K562 (cell line): ENCODE results near the gene AEN. TPM values are rescaled to one million over a fixed set of nuclear protein-coding genes. Genes with fewer than 3 reads are reported as not detected.

Experiments
- ARID1B ChIP-seq: fragments of 450-650 bp; IDR thresholded peaks from 2 replicates; pipeline ENCODE4 v1.6.1; 2016; ENCODE audit warnings: antibody characterized with exemption, mild to moderate bottlenecking, inconsistent platforms
- ARNT ChIP-seq, 2 experiments: fragments of 450-650 bp; IDR thresholded peaks; 2 replicates each; pipeline ENCODE4 v1.6.1; 2016; ENCODE audit warnings: mild to moderate bottlenecking in 1 of 2
- DACH1 ChIP-seq: fragments of 450-650 bp; IDR thresholded peaks from 2 replicates; pipeline ENCODE4 v1.6.1; 2018; ENCODE audit not compliant: partially characterized antibody
- FOXA3 ChIP-seq, 2 experiments: fragments of 450-650 bp in 1 of 2; sonication (generic) in 1 of 2; formaldehyde crosslinking; IDR thresholded peaks in 1 of 2; conservative IDR thresholded peaks in 1 of 2; 2 replicates each; pipeline versions ENCODE4 v1.4.0 to v1.8.0; 2020 to 2022; ENCODE audit warnings: mild to moderate bottlenecking in 2 of 2, missing genetic modification reagents in 1 of 2
- HMG20B ChIP-seq: fragments of 250-450 bp; sonication (Bioruptor Pico); IDR thresholded peaks from 2 replicates; pipeline ENCODE4 v1.5.0; 2021; ENCODE audit warnings: mild to moderate bottlenecking
- KDM4B ChIP-seq, 2 experiments: fragments of 450-650 bp in 1 of 2; sonication (generic) in 1 of 2; IDR thresholded peaks; 2 replicates each; pipeline ENCODE4 v1.6.1; 2016 to 2017; ENCODE audit warnings: borderline replicate concordance in 2 of 2, antibody characterized with exemption in 1 of 2, low read depth in 1 of 2, mild to moderate bottlenecking in 1 of 2
- KHSRP ChIP-seq: fragments of 450-650 bp; IDR thresholded peaks from 2 replicates; pipeline ENCODE4 v1.6.1; 2017
- NR3C1 ChIP-seq: sonication (generic); formaldehyde crosslinking; IDR thresholded peaks from 2 replicates; pipeline ENCODE4 v1.8.1; 2022; ENCODE audit warnings: missing genetic modification reagents
- PHF8 ChIP-seq: fragments of 200-600 bp; sonication (generic); IDR thresholded peaks from 2 replicates; pipeline ENCODE4 v1.6.1; 2012; ENCODE audit warnings: mixed run types, mild to moderate bottlenecking, inconsistent platforms, low read length, moderate library complexity, borderline replicate concordance
- RB1 ChIP-seq: fragments of 450-650 bp; IDR thresholded peaks from 2 replicates; pipeline ENCODE4 v1.6.1; 2017; ENCODE audit warnings: low read depth, mild to moderate bottlenecking
- YY1 ChIP-seq, 3 experiments: IDR thresholded peaks; 2 replicates each; pipeline ENCODE4 v1.6.1; 2011; ENCODE audit warnings: low read length in 2 of 3, mild to moderate bottlenecking in 2 of 3, moderate library complexity in 2 of 3, borderline replicate concordance in 1 of 3, control low read depth in 1 of 3, low read depth in 1 of 3; ENCODE audit not compliant: insufficient read depth in 3 of 3, insufficient replicate concordance in 2 of 3, control insufficient read depth in 1 of 3, insufficient read length in 1 of 3; ENCODE audit errors: extremely low read depth in 1 of 3
- ZNF24 ChIP-seq: fragments of 450-650 bp; IDR thresholded peaks from 2 replicates; pipeline ENCODE4 v1.6.1; 2016
- ZNF586 ChIP-seq: fragments of 450-650 bp; formaldehyde crosslinking; conservative IDR thresholded peaks from 2 replicates; pipeline ENCODE4 v1.4.0; 2020; ENCODE audit warnings: mild to moderate bottlenecking, moderate library complexity
- polyA plus RNA-seq, 8 experiments: library from polyadenylated mRNA; depleted of rRNA in 4 of 8; stranded (reverse) in 5 of 8; unstranded in 3 of 8; fragments of >200 nt; fragmentation: Nextera tagmentation in 2 of 8; fragmentation: Illumina TruSeq in 1 of 8; extraction: Ambion mirVana in 2 of 8; extraction: Trizol in 1 of 8; gene quantifications; 2 replicates each; pipeline versions ENCODE4 v1.2.1 to v1.2.3, GENCODE V29; 2011 to 2014; ENCODE audit warnings: inconsistent platforms in 1 of 8, missing spikeins in 1 of 8
- total RNA-seq, 7 experiments: library from RNA; depleted of rRNA in 6 of 7; stranded (reverse); fragments of >200 nt in 6 of 7; fragmentation: Illumina TruSeq in 2 of 7; extraction: Trizol in 2 of 7; gene quantifications; 2 replicates each; pipeline versions ENCODE4 v1.2.1 to v1.2.3, GENCODE V29; 2011 to 2021; ENCODE audit warnings: low replicate concordance in 1 of 7
- TF ChIP-seq, protein P1 (sequence below): fragments of 250-450 bp; sonication (Bioruptor Pico); IDR thresholded peaks from 2 replicates; pipeline ENCODE4 v1.4.0; 2020; ENCODE audit warnings: borderline replicate concordance
- TF ChIP-seq, protein P2 (sequence below): sonication (generic); formaldehyde crosslinking; IDR thresholded peaks from 2 replicates; pipeline ENCODE4 v1.8.0; 2022; ENCODE audit warnings: mild to moderate bottlenecking, missing genetic modification reagents
- TF ChIP-seq, protein P3 (sequence below): fragments of 200-800 bp; sonication (Bioruptor generic); IDR thresholded peaks from 2 replicates; pipeline ENCODE4 v1.6.1; 2017; ENCODE audit warnings: missing genetic modification characterization, missing compliant biosample characterization
- TF ChIP-seq, protein P4 (sequence below): sonication (generic); formaldehyde crosslinking; IDR thresholded peaks from 2 replicates; pipeline ENCODE4 v1.8.0; 2022; ENCODE audit warnings: mild to moderate bottlenecking, low read depth, missing genetic modification reagents
- TF ChIP-seq, protein P5 (sequence below): fragments of 450-650 bp; IDR thresholded peaks from 2 replicates; pipeline ENCODE4 v1.6.1; 2014; ENCODE audit warnings: low read depth, mild to moderate bottlenecking, moderate library complexity, borderline replicate concordance
- TF ChIP-seq, protein P6 (sequence below): sonication (generic); formaldehyde crosslinking; IDR thresholded peaks from 2 replicates; pipeline ENCODE4 v1.9.0; 2022; ENCODE audit warnings: mild to moderate bottlenecking, missing genetic modification reagents

The AEN gene
- total and polyA plus RNA-seq, 9 of the 15 experiments (the other 6 are each of a cell fraction or from before 2014, with no cell fraction given): 9.0 to 51.0 (median 32.8) TPM

DNA sequence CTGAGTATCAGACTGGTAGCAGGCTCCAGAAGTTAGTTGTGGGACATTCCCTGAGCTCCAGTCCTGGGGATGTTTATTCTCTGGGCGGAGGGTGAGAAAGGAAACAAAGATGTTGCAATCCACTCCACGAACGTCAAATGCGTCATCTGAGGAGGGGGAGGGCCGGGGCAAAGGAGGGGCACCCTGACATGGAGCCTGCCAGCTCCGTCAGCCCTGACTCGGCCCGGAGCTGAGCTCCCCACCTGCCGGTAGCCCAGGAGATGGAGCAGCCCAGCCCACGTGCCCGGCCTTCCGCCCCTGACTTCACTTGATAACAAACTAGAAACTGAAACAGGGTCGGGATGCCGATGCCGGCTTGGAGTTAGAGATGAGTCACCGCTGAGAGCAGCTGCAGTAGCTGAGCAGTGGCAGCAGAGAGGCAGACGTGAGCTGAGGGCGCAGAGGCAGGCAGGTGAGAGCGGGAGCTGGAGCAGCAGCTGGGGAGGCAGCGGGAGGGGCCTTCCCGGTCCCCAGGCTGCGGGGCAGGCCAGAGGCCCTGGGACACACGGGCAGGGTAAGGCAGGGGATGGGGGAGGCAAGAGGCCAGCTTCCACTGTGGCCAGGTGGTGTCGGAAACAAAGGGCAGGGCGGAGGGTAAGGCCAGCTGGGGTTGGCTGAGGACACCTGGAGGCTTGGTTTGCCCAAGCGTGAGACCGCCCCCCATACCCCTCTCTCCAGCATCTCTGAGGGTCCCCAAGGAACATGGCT is 17.7 kb downstream of the AEN start, which contains the start of gene ISG20 (continued):
- TF ChIP-seq ZNF24 (peak; percentile 31; the same call in 1 of the 2 replicates), KHSRP (peak; percentile 36; the same call in 1 of the 2 replicates), FOXA3 (CRISPR knock-in tag; conservative IDR thresholded peaks at IDR 0.05 in 1 of 2, IDR thresholded peaks at IDR 0.05 in 1 of 2) (peak in 1 of 2 experiments; percentile 86; a peak in 3 of 4 replicates), ARID1B (peak; percentile 93), NR3C1 (CRISPR knock-in tag) (no peak), ARNT (IDR thresholded peaks at IDR 0.05) (0 out of 4 replicates have a peak, but pooled peaks of 1 of the 2 experiments have one; percentile 54), KDM4B (IDR thresholded peaks at IDR 0.05; ENCODE audit: borderline replicate concordance in 2 of 2, low read depth in 1 of 2) (peak in 1 of 2 experiments; percentile 73; a peak in 1 of 4 replicates), ZNF586 (CRISPR knock-in tag) (no peak), PHF8 (peak; percentile 18; the same call in 1 of the 2 replicates), RB1 (no peak), HMG20B (CRISPR knock-in tag) (no peak), DACH1 (peak; percentile 64), YY1 (IDR thresholded peaks at IDR 0.05; ENCODE audit: borderline replicate concordance in 1 of 3, control insufficient read depth in 1 of 3, extremely low read depth in 1 of 3, insufficient read depth in 3 of 3, insufficient read length in 1 of 3, insufficient replicate concordance in 2 of 3, low read depth in 1 of 3, low read length in 2 of 3) (peak in 1 of 3 experiments; percentile 62)
- TF ChIP-seq, protein P1, sequence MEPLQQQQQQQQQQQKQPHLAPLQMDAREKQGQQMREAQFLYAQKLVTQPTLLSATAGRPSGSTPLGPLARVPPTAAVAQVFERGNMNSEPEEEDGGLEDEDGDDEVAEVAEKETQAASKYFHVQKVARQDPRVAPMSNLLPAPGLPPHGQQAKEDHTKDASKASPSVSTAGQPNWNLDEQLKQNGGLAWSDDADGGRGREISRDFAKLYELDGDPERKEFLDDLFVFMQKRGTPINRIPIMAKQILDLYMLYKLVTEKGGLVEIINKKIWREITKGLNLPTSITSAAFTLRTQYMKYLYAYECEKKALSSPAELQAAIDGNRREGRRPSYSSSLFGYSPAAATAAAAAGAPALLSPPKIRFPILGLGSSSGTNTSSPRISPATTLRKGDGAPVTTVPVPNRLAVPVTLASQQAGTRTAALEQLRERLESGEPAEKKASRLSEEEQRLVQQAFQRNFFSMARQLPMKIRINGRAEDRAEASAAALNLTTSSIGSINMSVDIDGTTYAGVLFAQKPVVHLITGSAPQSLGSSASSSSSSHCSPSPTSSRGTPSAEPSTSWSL: no peak
- TF ChIP-seq, protein P2, sequence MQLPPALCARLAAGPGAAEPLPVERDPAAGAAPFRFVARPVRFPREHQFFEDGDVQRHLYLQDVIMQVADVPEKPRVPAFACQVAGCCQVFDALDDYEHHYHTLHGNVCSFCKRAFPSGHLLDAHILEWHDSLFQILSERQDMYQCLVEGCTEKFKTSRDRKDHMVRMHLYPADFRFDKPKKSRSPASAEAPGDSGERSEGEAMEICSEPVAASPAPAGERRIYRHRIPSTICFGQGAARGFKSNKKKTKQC: peak; percentile 70; the same call in 1 of the 2 replicates
- TF ChIP-seq, protein P3, sequence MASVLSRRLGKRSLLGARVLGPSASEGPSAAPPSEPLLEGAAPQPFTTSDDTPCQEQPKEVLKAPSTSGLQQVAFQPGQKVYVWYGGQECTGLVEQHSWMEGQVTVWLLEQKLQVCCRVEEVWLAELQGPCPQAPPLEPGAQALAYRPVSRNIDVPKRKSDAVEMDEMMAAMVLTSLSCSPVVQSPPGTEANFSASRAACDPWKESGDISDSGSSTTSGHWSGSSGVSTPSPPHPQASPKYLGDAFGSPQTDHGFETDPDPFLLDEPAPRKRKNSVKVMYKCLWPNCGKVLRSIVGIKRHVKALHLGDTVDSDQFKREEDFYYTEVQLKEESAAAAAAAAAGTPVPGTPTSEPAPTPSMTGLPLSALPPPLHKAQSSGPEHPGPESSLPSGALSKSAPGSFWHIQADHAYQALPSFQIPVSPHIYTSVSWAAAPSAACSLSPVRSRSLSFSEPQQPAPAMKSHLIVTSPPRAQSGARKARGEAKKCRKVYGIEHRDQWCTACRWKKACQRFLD (CRISPR knock-in tag): peak; percentile 98
- TF ChIP-seq, protein P4, sequence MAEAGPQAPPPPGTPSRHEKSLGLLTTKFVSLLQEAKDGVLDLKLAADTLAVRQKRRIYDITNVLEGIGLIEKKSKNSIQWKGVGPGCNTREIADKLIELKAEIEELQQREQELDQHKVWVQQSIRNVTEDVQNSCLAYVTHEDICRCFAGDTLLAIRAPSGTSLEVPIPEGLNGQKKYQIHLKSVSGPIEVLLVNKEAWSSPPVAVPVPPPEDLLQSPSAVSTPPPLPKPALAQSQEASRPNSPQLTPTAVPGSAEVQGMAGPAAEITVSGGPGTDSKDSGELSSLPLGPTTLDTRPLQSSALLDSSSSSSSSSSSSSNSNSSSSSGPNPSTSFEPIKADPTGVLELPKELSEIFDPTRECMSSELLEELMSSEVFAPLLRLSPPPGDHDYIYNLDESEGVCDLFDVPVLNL (CRISPR knock-in tag): 0 out of 2 replicates have a peak, but pooled peaks have one; percentile 62
- TF ChIP-seq, protein P5, sequence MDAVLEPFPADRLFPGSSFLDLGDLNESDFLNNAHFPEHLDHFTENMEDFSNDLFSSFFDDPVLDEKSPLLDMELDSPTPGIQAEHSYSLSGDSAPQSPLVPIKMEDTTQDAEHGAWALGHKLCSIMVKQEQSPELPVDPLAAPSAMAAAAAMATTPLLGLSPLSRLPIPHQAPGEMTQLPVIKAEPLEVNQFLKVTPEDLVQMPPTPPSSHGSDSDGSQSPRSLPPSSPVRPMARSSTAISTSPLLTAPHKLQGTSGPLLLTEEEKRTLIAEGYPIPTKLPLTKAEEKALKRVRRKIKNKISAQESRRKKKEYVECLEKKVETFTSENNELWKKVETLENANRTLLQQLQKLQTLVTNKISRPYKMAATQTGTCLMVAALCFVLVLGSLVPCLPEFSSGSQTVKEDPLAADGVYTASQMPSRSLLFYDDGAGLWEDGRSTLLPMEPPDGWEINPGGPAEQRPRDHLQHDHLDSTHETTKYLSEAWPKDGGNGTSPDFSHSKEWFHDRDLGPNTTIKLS: 0 out of 2 replicates have a peak, but pooled peaks have one; percentile 45
- TF ChIP-seq, protein P6, sequence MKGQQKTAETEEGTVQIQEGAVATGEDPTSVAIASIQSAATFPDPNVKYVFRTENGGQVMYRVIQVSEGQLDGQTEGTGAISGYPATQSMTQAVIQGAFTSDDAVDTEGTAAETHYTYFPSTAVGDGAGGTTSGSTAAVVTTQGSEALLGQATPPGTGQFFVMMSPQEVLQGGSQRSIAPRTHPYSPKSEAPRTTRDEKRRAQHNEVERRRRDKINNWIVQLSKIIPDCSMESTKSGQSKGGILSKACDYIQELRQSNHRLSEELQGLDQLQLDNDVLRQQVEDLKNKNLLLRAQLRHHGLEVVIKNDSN (CRISPR knock-in tag): peak; percentile 98
